Stimulated activated CD4-positive, alpha-beta T cell treated with anti-CD3 and anti-CD28 coated beads, Interleukin-2, amount 100 ng/mL, for 48 hours (primary cell): ENCODE data around the gene TECR.
"Not testable (repeated sequence)": the region's sequence is repeated elsewhere in the genome, so short reads cannot be mapped to it uniquely, and the experiment has no call there.

Source experiments
- DNase-seq, 2 donors: peaks; one replicate each; pipeline ENCODE4 v3.0.0-alpha.2; 2020

The TECR gene

GRCh38 chr19:14540741-14541525 is 11.5 kb downstream of the TECR start:
- no peak for DNase-seq

- DNase-seq, result not testable (repeated sequence)
Measured at GRCh38 chr19:14541979-14542378, 12.6 kb downstream of the TECR start.

- DNase-seq, result no peak
Measured at GRCh38 chr19:14542711-14543328, 13.4 kb downstream of the TECR start.

GRCh38 chr19:14544047-14544446 is 14.7 kb downstream of the TECR start:
- DNase-seq, result no peak

GRCh38 chr19:14544977-14545715 is 15.8 kb downstream of the TECR start:
- DNase-seq, result no peak

GRCh38 chr19:14545716-14546082 is 16.3 kb downstream of the TECR start:
- no peak for DNase-seq

- DNase-seq, result no peak
Measured at GRCh38 chr19:14550201-14550754, 20.9 kb downstream of the TECR start.

- peak; percentile 37 to 53 for DNase-seq
Measured at GRCh38 chr19:14551134-14552005, 22.0 kb downstream of the TECR start.

GRCh38 chr19:14552006-14552360 is 22.6 kb downstream of the TECR start:
- DNase-seq, result not testable (repeated sequence)

- DNase-seq, result no peak
Measured at GRCh38 chr19:14553042-14553938, 23.9 kb downstream of the TECR start.

- DNase-seq, result no peak
Measured at GRCh38 chr19:14553939-14554243, 24.5 kb downstream of the TECR start.

GRCh38 chr19:14554382-14554812 is 25.0 kb downstream of the TECR start:
- DNase-seq, result no peak

GRCh38 chr19:14555918-14556661 is 26.7 kb downstream of the TECR start:
- no peak for DNase-seq

GRCh38 chr19:14556662-14557188 is 27.3 kb downstream of the TECR start:
- peak; percentile 74 to 82 for DNase-seq

GRCh38 chr19:14558370-14559066 is 29.1 kb downstream of the TECR start:
- DNase-seq, result no peak

GRCh38 chr19:14559916-14560775 is 30.8 kb downstream of the TECR start:
- no peak for DNase-seq

- DNase-seq, result no peak
Measured at GRCh38 chr19:14560776-14561108, 31.3 kb downstream of the TECR start.

GRCh38 chr19:14561249-14561648 is 31.9 kb downstream of the TECR start:
- no peak for DNase-seq

- DNase-seq, result no peak
Measured at GRCh38 chr19:14561847-14562351, 32.5 kb downstream of the TECR start.
